Measurements from ENCODE around the gene KIRREL3.

DNA sequence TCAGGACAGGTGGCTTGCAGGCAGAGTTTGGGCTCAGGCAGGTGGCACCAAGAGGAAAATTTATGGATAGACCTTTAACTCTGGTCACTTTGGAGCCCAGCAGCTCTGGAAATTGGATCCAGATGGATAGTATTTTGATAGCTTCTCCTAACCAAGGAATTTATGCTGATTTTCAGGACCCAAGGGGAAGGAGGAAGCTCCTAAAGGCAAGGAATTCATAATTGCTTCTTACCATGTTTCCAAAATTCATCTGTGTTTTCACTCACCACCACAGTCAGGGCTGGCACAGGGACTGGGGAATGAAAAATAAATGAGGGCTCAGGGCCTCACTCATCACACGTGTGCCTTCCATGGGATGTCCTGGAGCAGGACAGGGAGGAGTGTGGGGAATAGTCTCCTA is 327.3 kb downstream of the KIRREL3 start:
- TF ChIP-seq POLR2AphosphoS5 (IDR thresholded peaks at IDR 0.05; ENCODE audit: borderline replicate concordance, low read depth, low read length): no peak
- TF ChIP-seq EZH2 (IDR thresholded peaks at IDR 0.05): no peak
- TF ChIP-seq FOXP2 (optimal IDR thresholded peaks at IDR 0.05; ENCODE audit: control extremely low read depth, extremely low read length, insufficient read depth): no peak

Data from SK-N-MC (cell line).